Measurements from ENCODE around the gene NAPG.

GRCh38 chr18:10528439-10528838 lies 2.6 kb downstream of the NAPG start:
- TF ChIP-seq POLR2AphosphoS5 (IDR thresholded peaks at IDR 0.05; ENCODE audit: low read depth, low read length): no peak
- TF ChIP-seq, protein P1, sequence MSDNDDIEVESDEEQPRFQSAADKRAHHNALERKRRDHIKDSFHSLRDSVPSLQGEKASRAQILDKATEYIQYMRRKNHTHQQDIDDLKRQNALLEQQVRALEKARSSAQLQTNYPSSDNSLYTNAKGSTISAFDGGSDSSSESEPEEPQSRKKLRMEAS (IDR thresholded peaks at IDR 0.05): no peak
- no peak for TF ChIP-seq ZNF274 (IDR thresholded peaks at IDR 0.05; ENCODE audit: low read depth, low read length)
- TF ChIP-seq, protein P2, sequence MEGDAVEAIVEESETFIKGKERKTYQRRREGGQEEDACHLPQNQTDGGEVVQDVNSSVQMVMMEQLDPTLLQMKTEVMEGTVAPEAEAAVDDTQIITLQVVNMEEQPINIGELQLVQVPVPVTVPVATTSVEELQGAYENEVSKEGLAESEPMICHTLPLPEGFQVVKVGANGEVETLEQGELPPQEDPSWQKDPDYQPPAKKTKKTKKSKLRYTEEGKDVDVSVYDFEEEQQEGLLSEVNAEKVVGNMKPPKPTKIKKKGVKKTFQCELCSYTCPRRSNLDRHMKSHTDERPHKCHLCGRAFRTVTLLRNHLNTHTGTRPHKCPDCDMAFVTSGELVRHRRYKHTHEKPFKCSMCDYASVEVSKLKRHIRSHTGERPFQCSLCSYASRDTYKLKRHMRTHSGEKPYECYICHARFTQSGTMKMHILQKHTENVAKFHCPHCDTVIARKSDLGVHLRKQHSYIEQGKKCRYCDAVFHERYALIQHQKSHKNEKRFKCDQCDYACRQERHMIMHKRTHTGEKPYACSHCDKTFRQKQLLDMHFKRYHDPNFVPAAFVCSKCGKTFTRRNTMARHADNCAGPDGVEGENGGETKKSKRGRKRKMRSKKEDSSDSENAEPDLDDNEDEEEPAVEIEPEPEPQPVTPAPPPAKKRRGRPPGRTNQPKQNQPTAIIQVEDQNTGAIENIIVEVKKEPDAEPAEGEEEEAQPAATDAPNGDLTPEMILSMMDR (IDR thresholded peaks at IDR 0.05 in 2 of 3, conservative IDR thresholded peaks at IDR 0.05 in 1 of 3; ENCODE audit: borderline replicate concordance in 1 of 3, insufficient read depth in 1 of 3, low read depth in 2 of 3, low read length in 2 of 3): no peak
- TF ChIP-seq CEBPB (IDR thresholded peaks at IDR 0.05; ENCODE audit: low read depth): no peak
- TF ChIP-seq POLR2A (IDR thresholded peaks at IDR 0.05; ENCODE audit: borderline replicate concordance, extremely low read depth, insufficient read depth, insufficient read length): no peak
- TF ChIP-seq EZH2phosphoT487 (IDR thresholded peaks at IDR 0.05; ENCODE audit: borderline replicate concordance): no peak
- TF ChIP-seq JUND (IDR thresholded peaks at IDR 0.05): no peak
- TF ChIP-seq EZH2 (IDR thresholded peaks at IDR 0.05): no peak
- no peak for TF ChIP-seq REST (IDR thresholded peaks at IDR 0.05; ENCODE audit: low read depth)
- no peak for TF ChIP-seq TCF7L2 (IDR thresholded peaks at IDR 0.05; ENCODE audit: borderline replicate concordance, extremely low read depth, insufficient read depth, insufficient read length)
- TF ChIP-seq SRF (IDR thresholded peaks at IDR 0.05; ENCODE audit: low read depth): no peak
- TF ChIP-seq, protein P3, sequence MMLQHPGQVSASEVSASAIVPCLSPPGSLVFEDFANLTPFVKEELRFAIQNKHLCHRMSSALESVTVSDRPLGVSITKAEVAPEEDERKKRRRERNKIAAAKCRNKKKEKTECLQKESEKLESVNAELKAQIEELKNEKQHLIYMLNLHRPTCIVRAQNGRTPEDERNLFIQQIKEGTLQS (IDR thresholded peaks at IDR 0.05): no peak

Measured in HCT116 (cell line).